ENCODE measurements around the gene FOXF1.

Gene FOXF1

GRCh38 chr16:86534779-86535615 lies 24.7 kb downstream of the FOXF1 start:
- no peak for DNase-seq

- DNase-seq = no peak
Measured at GRCh38 chr16:86536621-86537020, 26.3 kb downstream of the FOXF1 start.

- no peak for DNase-seq
Measured at GRCh38 chr16:86537486-86537885, 27.2 kb downstream of the FOXF1 start.

GRCh38 chr16:86538196-86538780 lies 28.0 kb downstream of the FOXF1 start:
- no peak for DNase-seq

GRCh38 chr16:86540894-86541293 lies 30.6 kb downstream of the FOXF1 start:
- no peak for DNase-seq

GRCh38 chr16:86541560-86541959 lies 31.2 kb downstream of the FOXF1 start:
- DNase-seq = no peak

GRCh38 chr16:86542756-86543750 lies 32.7 kb downstream of the FOXF1 start:
- no peak for DNase-seq

GRCh38 chr16:86545481-86545880 lies 35.2 kb downstream of the FOXF1 start:
- DNase-seq = no peak

- no peak for DNase-seq
Measured at GRCh38 chr16:86545954-86546637, 35.8 kb downstream of the FOXF1 start.

- DNase-seq = no peak
Measured at GRCh38 chr16:86546638-86547013, 36.3 kb downstream of the FOXF1 start.

GRCh38 chr16:86547286-86547685 lies 37.0 kb downstream of the FOXF1 start:
- no peak for DNase-seq

- no peak for DNase-seq
Measured at GRCh38 chr16:86549076-86549892, 39.0 kb downstream of the FOXF1 start.

- no peak for DNase-seq
Measured at GRCh38 chr16:86549893-86550190, 39.5 kb downstream of the FOXF1 start.

- no peak for DNase-seq
Measured at GRCh38 chr16:86550281-86550680, 40.0 kb downstream of the FOXF1 start.

GRCh38 chr16:86553356-86553755 lies 43.0 kb downstream of the FOXF1 start:
- DNase-seq = no peak

- DNase-seq = no peak
Measured at GRCh38 chr16:86554599-86554916, 44.2 kb downstream of the FOXF1 start.

GRCh38 chr16:86554917-86555703 lies 44.8 kb downstream of the FOXF1 start, which contains the start of gene MTHFSD:
Gene MTHFSD, minus strand, starts transcription at chr16:86555235. Its CDS starts 51 bp downstream, at chr16:86555184.
- peak; percentile 96 for DNase-seq

- no peak for DNase-seq
Measured at GRCh38 chr16:86555704-86556075, 45.4 kb downstream of the FOXF1 start.

- no peak for DNase-seq
Measured at GRCh38 chr16:86556576-86556975, 46.2 kb downstream of the FOXF1 start.

GRCh38 chr16:86557587-86557986 lies 47.3 kb downstream of the FOXF1 start:
- DNase-seq = no peak

Data from CD4-positive, alpha-beta T cell treated with Interleukin-12 subunit alpha and Interleukin-12 subunit beta, for 1 hour (primary cell).